BJ (cell line): ENCODE data around the gene TMEM131. TPM values are rescaled to one million over a fixed set of nuclear protein-coding genes. Genes with fewer than 3 reads are reported as not detected.
"Not testable (repeated sequence)": the region's sequence is repeated elsewhere in the genome, so short reads cannot be mapped to it uniquely, and the experiment has no call there.

Source experiments
- CTCF ChIA-PET: fragments of 350-600 bp; formaldehyde crosslinking; extraction: SDS; loops from one replicate; lab custom pipeline; 2021; ENCODE audit warnings: antibody characterized with exemption, inconsistent platforms; lab: Yijun Ruan, JAX
- POLR2A ChIA-PET: fragments of 300-600 bp; sonication (Branson Sonifier 250); formaldehyde crosslinking; extraction: SDS; loops from one replicate; lab custom pipeline; 2021; ENCODE audit warnings: antibody characterized with exemption; lab: Charles Lee
- DNase-seq: peaks from one replicate; pipeline ENCODE4 v3.0.0-alpha.2; 2011; ENCODE audit warnings: low read depth
- H3K27me3 ChIP-seq: 2 replicates; pipeline ENCODE4 v1.6.0; 2011; ENCODE audit warnings: low read length; ENCODE audit not compliant: control insufficient read depth, insufficient read depth
- H3K36me3 ChIP-seq: 2 replicates; pipeline ENCODE4 v1.5.1; 2011; ENCODE audit warnings: low read length; ENCODE audit not compliant: control insufficient read depth, insufficient read depth
- H3K4me3 ChIP-seq: 2 replicates; pipeline ENCODE4 v1.5.1; 2011; ENCODE audit warnings: low read depth, mild to moderate bottlenecking, control low read depth, low read length
- polyA minus RNA-seq: library from RNA; depleted of rRNA, polyadenylated mRNA; stranded (reverse); fragments of >200 nt; gene quantifications from 2 replicates; pipeline ENCODE4 v1.2.3, GENCODE V29; 2011; rRNA and poly(A)+ RNA removed
- polyA plus RNA-seq: library from polyadenylated mRNA; depleted of rRNA; stranded (reverse); fragments of >200 nt; gene quantifications from 2 replicates; pipeline ENCODE4 v1.2.3, GENCODE V29; 2011; rRNA removed
- TF ChIP-seq, protein P1 (sequence below): IDR thresholded peaks from 2 replicates; pipeline ENCODE4 v1.5.1; 2011; ENCODE audit warnings: low read depth, mild to moderate bottlenecking, control low read depth, inconsistent platforms, low read length, moderate library complexity; ENCODE audit not compliant: insufficient read depth

Gene TMEM131, protein sequence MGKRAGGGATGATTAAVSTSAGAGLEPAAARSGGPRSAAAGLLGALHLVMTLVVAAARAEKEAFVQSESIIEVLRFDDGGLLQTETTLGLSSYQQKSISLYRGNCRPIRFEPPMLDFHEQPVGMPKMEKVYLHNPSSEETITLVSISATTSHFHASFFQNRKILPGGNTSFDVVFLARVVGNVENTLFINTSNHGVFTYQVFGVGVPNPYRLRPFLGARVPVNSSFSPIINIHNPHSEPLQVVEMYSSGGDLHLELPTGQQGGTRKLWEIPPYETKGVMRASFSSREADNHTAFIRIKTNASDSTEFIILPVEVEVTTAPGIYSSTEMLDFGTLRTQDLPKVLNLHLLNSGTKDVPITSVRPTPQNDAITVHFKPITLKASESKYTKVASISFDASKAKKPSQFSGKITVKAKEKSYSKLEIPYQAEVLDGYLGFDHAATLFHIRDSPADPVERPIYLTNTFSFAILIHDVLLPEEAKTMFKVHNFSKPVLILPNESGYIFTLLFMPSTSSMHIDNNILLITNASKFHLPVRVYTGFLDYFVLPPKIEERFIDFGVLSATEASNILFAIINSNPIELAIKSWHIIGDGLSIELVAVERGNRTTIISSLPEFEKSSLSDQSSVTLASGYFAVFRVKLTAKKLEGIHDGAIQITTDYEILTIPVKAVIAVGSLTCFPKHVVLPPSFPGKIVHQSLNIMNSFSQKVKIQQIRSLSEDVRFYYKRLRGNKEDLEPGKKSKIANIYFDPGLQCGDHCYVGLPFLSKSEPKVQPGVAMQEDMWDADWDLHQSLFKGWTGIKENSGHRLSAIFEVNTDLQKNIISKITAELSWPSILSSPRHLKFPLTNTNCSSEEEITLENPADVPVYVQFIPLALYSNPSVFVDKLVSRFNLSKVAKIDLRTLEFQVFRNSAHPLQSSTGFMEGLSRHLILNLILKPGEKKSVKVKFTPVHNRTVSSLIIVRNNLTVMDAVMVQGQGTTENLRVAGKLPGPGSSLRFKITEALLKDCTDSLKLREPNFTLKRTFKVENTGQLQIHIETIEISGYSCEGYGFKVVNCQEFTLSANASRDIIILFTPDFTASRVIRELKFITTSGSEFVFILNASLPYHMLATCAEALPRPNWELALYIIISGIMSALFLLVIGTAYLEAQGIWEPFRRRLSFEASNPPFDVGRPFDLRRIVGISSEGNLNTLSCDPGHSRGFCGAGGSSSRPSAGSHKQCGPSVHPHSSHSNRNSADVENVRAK (N-terminal part only)
- polyA plus RNA-seq (11.8 and 15.1 TPM in 2 replicates), polyA minus RNA-seq (17.4 and 24.8 TPM in 2 replicates)

DNA sequence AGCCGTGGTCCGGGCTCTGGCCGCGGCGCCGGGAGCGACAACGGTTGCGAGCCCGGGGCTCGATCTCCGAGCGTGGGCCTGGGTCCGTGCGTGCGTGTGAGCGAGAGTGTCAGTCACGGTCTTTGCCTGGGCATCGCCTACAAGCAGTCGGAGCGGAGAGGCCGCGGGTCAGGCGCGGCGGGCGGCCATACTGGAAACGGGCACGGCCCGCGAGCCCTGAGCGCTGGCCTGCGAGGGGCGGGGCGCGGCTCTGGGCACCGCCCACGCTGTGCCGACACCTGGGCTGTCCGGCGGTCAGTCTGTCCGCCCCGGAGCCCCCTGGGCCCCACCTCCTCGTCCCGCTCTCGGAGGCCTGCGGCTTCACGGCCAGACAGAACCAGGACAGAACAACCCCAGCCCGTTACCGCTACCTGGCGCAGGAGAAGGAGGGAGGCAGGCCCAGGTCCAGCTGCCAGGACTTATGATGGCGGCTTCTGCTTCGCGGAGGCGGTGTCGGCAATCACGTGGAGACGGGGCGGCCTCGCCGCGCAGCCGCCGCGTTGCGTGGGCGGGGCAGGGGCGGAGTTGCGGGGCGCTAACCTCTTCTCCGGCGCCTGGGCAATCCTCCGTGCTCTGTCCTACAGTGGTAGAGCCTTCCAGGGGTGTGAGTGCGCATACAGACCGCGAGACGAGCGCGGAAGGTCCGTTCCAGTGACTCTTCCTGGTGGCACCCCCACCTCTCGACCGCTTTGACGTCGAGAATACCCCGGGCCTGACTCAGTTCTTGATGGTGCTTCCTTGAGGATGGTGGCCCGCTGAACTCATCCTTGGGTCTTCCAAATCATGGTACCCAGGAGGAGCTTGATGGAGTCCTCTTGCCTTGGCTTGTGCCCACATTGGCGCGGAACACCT lies at the start of gene TMEM131:
TSS of gene TMEM131 (minus strand) at position 215 of the 891 bp plus-strand sequence. CDS start 286 bp downstream, outside the sequence.
- peak; percentile 55 for DNase-seq
- TF ChIP-seq, protein P1, sequence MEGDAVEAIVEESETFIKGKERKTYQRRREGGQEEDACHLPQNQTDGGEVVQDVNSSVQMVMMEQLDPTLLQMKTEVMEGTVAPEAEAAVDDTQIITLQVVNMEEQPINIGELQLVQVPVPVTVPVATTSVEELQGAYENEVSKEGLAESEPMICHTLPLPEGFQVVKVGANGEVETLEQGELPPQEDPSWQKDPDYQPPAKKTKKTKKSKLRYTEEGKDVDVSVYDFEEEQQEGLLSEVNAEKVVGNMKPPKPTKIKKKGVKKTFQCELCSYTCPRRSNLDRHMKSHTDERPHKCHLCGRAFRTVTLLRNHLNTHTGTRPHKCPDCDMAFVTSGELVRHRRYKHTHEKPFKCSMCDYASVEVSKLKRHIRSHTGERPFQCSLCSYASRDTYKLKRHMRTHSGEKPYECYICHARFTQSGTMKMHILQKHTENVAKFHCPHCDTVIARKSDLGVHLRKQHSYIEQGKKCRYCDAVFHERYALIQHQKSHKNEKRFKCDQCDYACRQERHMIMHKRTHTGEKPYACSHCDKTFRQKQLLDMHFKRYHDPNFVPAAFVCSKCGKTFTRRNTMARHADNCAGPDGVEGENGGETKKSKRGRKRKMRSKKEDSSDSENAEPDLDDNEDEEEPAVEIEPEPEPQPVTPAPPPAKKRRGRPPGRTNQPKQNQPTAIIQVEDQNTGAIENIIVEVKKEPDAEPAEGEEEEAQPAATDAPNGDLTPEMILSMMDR: no peak
- ChIA-PET CTCF (interaction anchor here (0.6 to 1.6 kb wide), 3 partner anchors 12 to 1836 kb away, joined by 3 to 7 read pairs (median 4); no protein-coding TSS in a partner anchor), POLR2A (no interaction called here)
- 0 out of 2 replicates have a peak, but pooled peaks cover 2% of the 10 kb centered on the region for H3K27me3 ChIP-seq
- H3K4me3 ChIP-seq: peak within 1 kb of the TSS; percentile 83
- no peaks in the 10 kb centered on the region for H3K36me3 ChIP-seq

DNA sequence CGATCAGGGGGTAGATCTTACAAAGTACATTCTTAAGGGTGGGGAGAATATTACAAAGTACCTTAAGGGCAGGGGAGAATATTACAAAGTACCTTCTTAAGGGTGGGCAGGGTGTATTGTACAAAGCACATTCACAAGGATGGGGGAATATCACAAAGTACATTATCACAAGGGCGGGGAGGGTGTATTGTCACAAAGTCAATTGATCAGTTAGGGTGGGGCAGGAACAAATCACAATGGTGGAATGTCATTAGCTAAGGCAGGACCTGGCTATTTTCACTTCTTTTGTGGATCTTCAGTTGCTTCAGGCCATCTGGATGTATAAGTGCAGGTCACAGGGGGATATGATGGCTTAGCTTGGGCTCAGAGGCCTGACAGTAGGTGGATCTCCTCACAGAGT lies 49.0 kb upstream of the TMEM131 start:
- DNase-seq, POLR2A ChIA-PET, H3K4me3 ChIP-seq, H3K27me3 ChIP-seq, H3K36me3 ChIP-seq, CTCF ChIA-PET: not testable (repeated sequence)

DNA sequence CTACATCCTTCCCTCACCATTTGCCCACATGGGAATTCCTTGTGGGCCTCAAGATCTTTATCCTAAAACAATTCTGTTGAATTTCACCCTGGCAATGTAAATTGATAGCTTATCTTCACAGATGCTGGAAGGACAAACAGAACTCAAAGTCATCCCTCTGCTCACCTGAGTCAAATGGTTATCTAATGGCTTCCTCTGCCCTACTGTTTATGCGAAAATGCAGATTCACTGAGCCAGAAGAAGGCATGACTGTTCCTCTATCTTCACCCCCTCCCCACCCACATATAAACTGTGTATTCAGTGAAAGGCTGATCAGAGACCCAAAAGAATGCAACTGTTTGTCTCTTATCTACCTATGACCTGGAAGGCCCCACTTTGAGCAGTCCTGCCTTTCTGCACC lies 47.4 kb upstream of the TMEM131 start:
- no peak for DNase-seq
- ChIA-PET POLR2A (no interaction called here), CTCF (interaction anchor here (0.6 kb wide), 1 partner anchor 42 kb away, joined by 3 read pairs; no protein-coding TSS in a partner anchor)
- TF ChIP-seq, protein P1: no peak
- Histone ChIP-seq H3K4me3 (no peak overlapping the region), H3K27me3 (peaks cover 2% of the 10 kb centered on the region), H3K36me3 (no peaks in the 10 kb centered on the region)

DNA sequence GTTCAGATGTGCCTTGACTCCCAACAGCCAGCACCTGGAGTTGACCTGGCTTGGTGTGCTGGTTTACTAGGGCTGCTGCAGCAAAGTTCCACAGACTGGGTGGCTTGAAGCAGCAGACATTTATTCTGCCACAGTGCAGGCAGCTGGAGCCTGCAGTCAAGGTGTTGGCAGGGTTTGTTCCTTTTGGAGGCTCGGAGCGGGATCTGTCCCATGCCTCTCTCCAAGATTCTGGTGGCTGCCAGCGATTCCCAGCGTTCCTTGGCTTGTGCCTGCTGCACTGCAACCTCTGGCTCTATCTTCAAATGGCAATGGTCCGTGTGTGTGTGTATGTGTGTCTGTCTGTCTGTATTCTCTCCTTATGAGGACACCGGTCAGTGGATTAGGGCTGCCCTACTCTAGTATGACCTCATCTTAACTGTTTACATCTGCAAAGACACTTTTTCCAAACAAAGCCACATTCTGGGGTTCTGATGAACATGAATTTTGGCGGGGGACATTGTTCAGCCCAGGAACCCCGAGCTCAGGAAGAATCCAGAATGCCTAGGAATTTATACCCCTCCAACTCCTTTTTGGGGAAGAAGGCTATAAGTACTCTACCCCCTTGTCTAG lies 44.7 kb upstream of the TMEM131 start:
- ChIA-PET POLR2A (no interaction called here), CTCF (no interaction called here)
- H3K27me3 ChIP-seq: peaks cover 7% of the 10 kb centered on the region
- H3K36me3 ChIP-seq: no peaks in the 10 kb centered on the region
- TF ChIP-seq, protein P1: no peak
- DNase-seq: no peak
- no peak overlapping the region for H3K4me3 ChIP-seq
